Loucy (cell line): ENCODE results near the gene APOBEC3G.

Source experiments
- EZH2phosphoT487 ChIP-seq: fragments of 200-600 bp; IDR thresholded peaks from 2 replicates; pipeline ENCODE4 v1.6.1; 2018; ENCODE audit warnings: antibody characterized with exemption, mild to moderate bottlenecking, moderate library complexity, borderline replicate concordance
- TF ChIP-seq, protein P1 (sequence below): fragments of 200-600 bp; sonication (generic); conservative IDR thresholded peaks from 2 replicates; pipeline ENCODE4 v1.5.1; 2014; ENCODE audit warnings: mild to moderate bottlenecking, antibody characterized with exemption, low read length

GRCh38 chr22:39080052-39080762, 3.1 kb downstream of the APOBEC3G start:
- TF ChIP-seq, protein P1, sequence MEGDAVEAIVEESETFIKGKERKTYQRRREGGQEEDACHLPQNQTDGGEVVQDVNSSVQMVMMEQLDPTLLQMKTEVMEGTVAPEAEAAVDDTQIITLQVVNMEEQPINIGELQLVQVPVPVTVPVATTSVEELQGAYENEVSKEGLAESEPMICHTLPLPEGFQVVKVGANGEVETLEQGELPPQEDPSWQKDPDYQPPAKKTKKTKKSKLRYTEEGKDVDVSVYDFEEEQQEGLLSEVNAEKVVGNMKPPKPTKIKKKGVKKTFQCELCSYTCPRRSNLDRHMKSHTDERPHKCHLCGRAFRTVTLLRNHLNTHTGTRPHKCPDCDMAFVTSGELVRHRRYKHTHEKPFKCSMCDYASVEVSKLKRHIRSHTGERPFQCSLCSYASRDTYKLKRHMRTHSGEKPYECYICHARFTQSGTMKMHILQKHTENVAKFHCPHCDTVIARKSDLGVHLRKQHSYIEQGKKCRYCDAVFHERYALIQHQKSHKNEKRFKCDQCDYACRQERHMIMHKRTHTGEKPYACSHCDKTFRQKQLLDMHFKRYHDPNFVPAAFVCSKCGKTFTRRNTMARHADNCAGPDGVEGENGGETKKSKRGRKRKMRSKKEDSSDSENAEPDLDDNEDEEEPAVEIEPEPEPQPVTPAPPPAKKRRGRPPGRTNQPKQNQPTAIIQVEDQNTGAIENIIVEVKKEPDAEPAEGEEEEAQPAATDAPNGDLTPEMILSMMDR = no peak
- no peak for TF ChIP-seq EZH2phosphoT487
